GM12878 (cell line): ENCODE data around the gene PGAM1. TPM values are rescaled to one million over a fixed set of nuclear protein-coding genes. Genes with fewer than 3 reads are reported as not detected.

Experiments
- ATAC-seq: fragments of 200-7000 bp; cut with Tn5 transposase; 3 replicates; pipeline ENCODE4 v1.9.1; 2020; ENCODE audit warnings: mild to moderate bottlenecking, moderate library complexity
- BruUV-seq: library from RNA; stranded (reverse); fragments of 400-500 nt; replicated peaks from 2 replicates; lab custom pipeline; 2021; lab: Mats Ljungman, UMichigan
- CTCF ChIA-PET: fragments of 300-600 bp; sonication (Branson Sonifier 250); formaldehyde crosslinking; extraction: SDS; loops from one replicate; lab custom pipeline; 2021; ENCODE audit warnings: inconsistent platforms; lab: Yijun Ruan, JAX
- POLR2A ChIA-PET: fragments of 350-600 bp; formaldehyde crosslinking; extraction: SDS; loops from one replicate; lab custom pipeline; 2021; ENCODE audit warnings: inconsistent platforms; lab: Charles Lee
- RAD21 ChIA-PET: fragments of 300-600 bp; sonication (Branson Sonifier 250); formaldehyde crosslinking; loops from one replicate; lab custom pipeline; 2023; ENCODE audit warnings: antibody characterized with exemption; ENCODE audit not compliant: unreplicated experiment; lab: Charles Lee
- SMC1A ChIA-PET: fragments of 300-600 bp; sonication (Branson Sonifier 250); formaldehyde crosslinking; loops from one replicate; lab custom pipeline; 2023; ENCODE audit not compliant: unreplicated experiment, uncharacterized antibody; lab: Charles Lee
- DNase-seq: peaks from one replicate; pipeline ENCODE4 v3.0.0-alpha.2; 2011; ENCODE audit warnings: low read depth, low spot score
- FAIRE-seq: peaks from 3 replicates; lab custom pipeline; 2011; peaks lifted over from hg19 to GRCh38; lab: Jason Lieb, UNC
- H2AFZ ChIP-seq: 2 replicates; pipeline ENCODE4 v1.6.0; 2011; ENCODE audit warnings: low read depth, low read length, control low read depth; ENCODE audit not compliant: control insufficient read depth
- H3K27ac ChIP-seq: 2 replicates; pipeline ENCODE4 v1.5.1; 2011; ENCODE audit warnings: control low read depth; ENCODE audit not compliant: control insufficient read depth, insufficient read depth
- H3K27me3 ChIP-seq, 2 experiments: replicated peaks in 1 of 2; 2 replicates each; pipeline versions ENCODE4 v1.6.0 to v1.6.1; 2011; ENCODE audit warnings: low read length in 1 of 2; ENCODE audit not compliant: control insufficient read depth in 2 of 2, insufficient read depth in 2 of 2
- H3K36me3 ChIP-seq, 2 experiments: 2 replicates each; pipeline ENCODE4 v1.5.1; 2011; ENCODE audit warnings: low read length in 1 of 2; ENCODE audit not compliant: control insufficient read depth in 2 of 2, insufficient read depth in 2 of 2
- H3K4me1 ChIP-seq: 2 replicates; pipeline ENCODE4 v1.6.1; 2011; ENCODE audit warnings: mild to moderate bottlenecking, low read length, moderate library complexity, mixed read lengths; ENCODE audit not compliant: control insufficient read depth, insufficient read depth
- H3K4me2 ChIP-seq: 2 replicates; pipeline ENCODE4 v1.6.0; 2011; ENCODE audit warnings: control low read depth; ENCODE audit not compliant: control insufficient read depth, insufficient read depth
- H3K4me3 ChIP-seq: fragments of 200-600 bp; sonication (generic); 2 replicates; pipeline ENCODE4 v1.5.1; 2016
- H3K79me2 ChIP-seq: 2 replicates; pipeline ENCODE4 v1.6.0; 2011; ENCODE audit warnings: low read length; ENCODE audit not compliant: control insufficient read depth, insufficient read depth
- H3K9ac ChIP-seq: 2 replicates; pipeline ENCODE4 v1.8.0; 2011; ENCODE audit warnings: low read length, control low read depth, mixed read lengths; ENCODE audit not compliant: control insufficient read depth, insufficient read depth
- H3K9me3 ChIP-seq: replicated peaks from 3 replicates; pipeline ENCODE4 v1.5.1; 2011; ENCODE audit warnings: mild to moderate bottlenecking, low read length; ENCODE audit not compliant: control insufficient read depth, insufficient read depth
- H4K20me1 ChIP-seq: 2 replicates; pipeline ENCODE4 v1.6.0; 2011; ENCODE audit not compliant: control insufficient read depth, insufficient read depth
- BHLHE40 ChIP-seq, 2 experiments: fragments of 450-650 bp in 1 of 2; IDR thresholded peaks; 2 replicates each; pipeline ENCODE4 v1.6.1; 2011 to 2017; ENCODE audit warnings: low read depth in 2 of 2, borderline replicate concordance in 1 of 2, improper control_type of control experiment in 1 of 2, low read length in 1 of 2, mild to moderate bottlenecking in 1 of 2
- CHD2 ChIP-seq: IDR thresholded peaks from 2 replicates; pipeline ENCODE4 v1.6.1; 2011; ENCODE audit warnings: low read depth, low read length, improper control_type of control experiment, borderline replicate concordance
- DPF2 ChIP-seq: fragments of 450-650 bp; IDR thresholded peaks from 2 replicates; pipeline ENCODE4 v1.6.1; 2017; ENCODE audit warnings: mild to moderate bottlenecking
- ETV6 ChIP-seq, 2 experiments: fragments of 450-650 bp in 1 of 2; IDR thresholded peaks in 1 of 2; conservative IDR thresholded peaks in 1 of 2; 2 replicates each; pipeline ENCODE4 v1.6.1; 2014; ENCODE audit warnings: antibody characterized with exemption in 1 of 2, borderline replicate concordance in 1 of 2, low read depth in 1 of 2, mild to moderate bottlenecking in 1 of 2, moderate library complexity in 1 of 2
- FOXK2 ChIP-seq: fragments of 450-650 bp; IDR thresholded peaks from 2 replicates; pipeline ENCODE4 v1.6.1; 2017; ENCODE audit warnings: mild to moderate bottlenecking, moderate library complexity
- HDGF ChIP-seq: fragments of 450-650 bp; IDR thresholded peaks from 2 replicates; pipeline ENCODE4 v1.6.1; 2016; ENCODE audit warnings: antibody characterized with exemption
- IRF4 ChIP-seq: IDR thresholded peaks from 2 replicates; pipeline ENCODE4 v1.6.1; 2011; ENCODE audit warnings: low read depth, low read length
- MEF2A ChIP-seq: IDR thresholded peaks from 2 replicates; pipeline ENCODE4 v1.6.1; 2011; ENCODE audit warnings: low read depth, mild to moderate bottlenecking, low read length, moderate library complexity; ENCODE audit not compliant: insufficient read depth
- PML ChIP-seq: IDR thresholded peaks from 2 replicates; pipeline ENCODE4 v1.6.1; 2012; ENCODE audit warnings: low read length, inconsistent platforms
- RCOR1 ChIP-seq: conservative IDR thresholded peaks from 2 replicates; pipeline ENCODE4 v1.6.1; 2012; ENCODE audit warnings: low read depth, low read length, improper control_type of control experiment
- RUNX3 ChIP-seq: IDR thresholded peaks from 2 replicates; pipeline ENCODE4 v1.6.1; 2012; ENCODE audit warnings: low read length, inconsistent platforms
- SIX5 ChIP-seq: IDR thresholded peaks from 2 replicates; pipeline ENCODE4 v1.6.1; 2011; ENCODE audit warnings: mild to moderate bottlenecking, low read depth, low read length, moderate library complexity; ENCODE audit not compliant: severe bottlenecking
- SMC3 ChIP-seq: IDR thresholded peaks from 2 replicates; pipeline ENCODE4 v1.6.1; 2011; ENCODE audit warnings: low read length, improper control_type of control experiment, borderline replicate concordance
- SRF ChIP-seq, 2 experiments: IDR thresholded peaks; 2 replicates each; pipeline ENCODE4 v1.6.1; 2011; ENCODE audit warnings: low read depth in 2 of 2, low read length in 2 of 2, mild to moderate bottlenecking in 1 of 2, moderate library complexity in 1 of 2
- YY1 ChIP-seq: IDR thresholded peaks from 2 replicates; pipeline ENCODE4 v1.6.1; 2011; ENCODE audit warnings: low read depth, mild to moderate bottlenecking, low read length
- ZSCAN29 ChIP-seq: fragments of 450-650 bp; IDR thresholded peaks from 2 replicates; pipeline ENCODE4 v1.6.1; 2017; ENCODE audit warnings: mild to moderate bottlenecking, moderate library complexity
- WGBS: methylation state at CpG from one replicate; pipeline ENCODE4 v1.1.6; 2016; ENCODE audit warnings: low lambda C conversion rate; ENCODE audit not compliant: insufficient replicate concordance, insufficient coverage; ENCODE audit errors: missing lambda C conversion rate; 5-methylcytosine and 5-hydroxymethylcytosine counted together
- in situ Hi-C: fragments of 300-500 bp; cut with MboI; formaldehyde crosslinking; loops from 9 replicates; pipeline ENCODE4 v1.14.3; 2018; ENCODE audit warnings: mixed read lengths
- intact Hi-C: fragments of 100-400 bp; cut with micrococcal nuclease; formaldehyde crosslinking; loops from one replicate; pipeline ENCODE4 v1.14.2; 2022; ENCODE audit not compliant: unreplicated experiment
- polyA plus RNA-seq, 11 experiments: library from polyadenylated mRNA; depleted of rRNA in 4 of 11; unstranded in 6 of 11; stranded (reverse) in 5 of 11; fragments of >200 nt; fragmentation: Nextera tagmentation in 4 of 11; fragmentation: Illumina TruSeq in 1 of 11; extraction: Ambion mirVana in 4 of 11; extraction: Trizol in 1 of 11; gene quantifications; 1 replicate in 1 of 11; 2 replicates in 10 of 11; pipeline versions ENCODE4 v1.2.1 to v1.2.3, GENCODE V29; 2011 to 2016; ENCODE audit warnings: inconsistent platforms in 2 of 11, missing spikeins in 2 of 11, low read depth in 1 of 11
- total RNA-seq, 4 experiments: library from RNA; depleted of rRNA in 3 of 4; stranded (reverse); fragments of >200 nt in 3 of 4; fragmentation: Illumina TruSeq in 1 of 4; extraction: Trizol in 1 of 4; gene quantifications; 2 replicates each; pipeline versions ENCODE4 v1.2.1 to v1.2.3, GENCODE V29; 2013 to 2021
- TF ChIP-seq, protein P1 (sequence below): IDR thresholded peaks from 2 replicates; pipeline ENCODE4 v1.6.1; 2011; ENCODE audit warnings: low read depth, mild to moderate bottlenecking, low read length, moderate library complexity, borderline replicate concordance; ENCODE audit errors: extremely low read depth
- TF ChIP-seq, protein P2 (sequence below): fragments of 450-650 bp; IDR thresholded peaks from 2 replicates; pipeline ENCODE4 v1.6.1; 2018; ENCODE audit warnings: mild to moderate bottlenecking, low read depth, moderate library complexity; ENCODE audit not compliant: partially characterized antibody
- TF ChIP-seq, protein P3 (sequence below): fragments of 450-650 bp; IDR thresholded peaks from 2 replicates; pipeline ENCODE4 v1.6.1; 2016; ENCODE audit warnings: mild to moderate bottlenecking

PGAM1 gene
- total and polyA plus RNA-seq, 10 of the 15 experiments (the other 5 are each of a cell fraction or from before 2014, with no cell fraction given) = 115 to 1,362 (median 744) TPM

DNA sequence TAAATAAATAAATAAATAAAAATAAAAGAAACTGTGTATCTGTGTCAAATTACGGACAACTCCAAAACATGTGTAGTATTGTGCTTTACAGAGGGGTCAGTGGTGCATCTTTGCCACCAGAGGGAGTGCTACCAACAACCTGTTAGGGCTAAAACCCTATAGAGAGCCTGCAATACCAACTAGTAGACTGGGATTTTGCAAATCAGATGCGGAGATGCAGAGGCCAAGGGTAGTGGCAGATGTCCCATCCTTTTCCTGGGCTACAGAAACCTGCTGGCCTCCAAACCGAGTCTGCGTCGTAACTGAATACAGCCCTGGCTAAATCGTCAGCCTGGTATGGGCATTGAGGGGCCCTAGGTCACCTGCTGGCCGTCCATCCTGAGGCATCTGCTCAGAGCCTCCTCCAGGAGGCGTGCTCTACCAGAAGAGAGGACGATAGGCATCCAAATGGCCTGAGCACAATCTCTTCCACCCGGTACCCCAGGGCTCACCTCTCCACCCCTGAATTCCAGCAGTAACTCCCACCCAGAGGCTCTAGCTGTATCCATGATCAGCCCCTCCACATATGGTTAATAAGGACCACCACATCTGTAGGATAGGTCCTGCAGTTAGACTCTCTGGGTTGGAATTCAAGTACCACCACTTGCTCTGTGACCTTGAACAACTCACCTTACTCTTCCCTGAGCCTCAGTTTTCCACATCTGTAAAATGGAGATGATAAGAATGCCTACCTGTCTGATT is 18.6 kb upstream of the PGAM1 start:
- DNase-seq = no peak
- no peaks in the 10 kb centered on the region for H3K9me3 ChIP-seq
- H3K27me3 ChIP-seq = no peaks in the 10 kb centered on the region
- no peak overlapping the region for H3K27ac ChIP-seq
- no peaks in the 10 kb centered on the region for H3K36me3 ChIP-seq
- in situ Hi-C loops (no loop called here), intact Hi-C loops (loop anchor here (1.0 to 2.0 kb wide), 4 partner anchors 19 to 205 kb away; partner anchors contain the start of genes EXOSC1, PGAM1 and ZDHHC16)
- FAIRE-seq = peak; percentile 81
- no peaks in the 10 kb centered on the region for H3K4me1 ChIP-seq
- H4K20me1 ChIP-seq = no peaks in the 10 kb centered on the region
- ChIA-PET SMC1A (interaction anchor here (0.6 to 1.2 kb wide), 3 partner anchors 12 to 22 kb away, joined by 3 to 4 read pairs (median 3); no protein-coding TSS in a partner anchor), POLR2A (no interaction called here), CTCF (interaction anchor here (0.7 to 2.9 kb wide), 10 partner anchors 15 to 205 kb away, joined by 3 to 27 read pairs (median 6); no protein-coding TSS in a partner anchor), RAD21 (interaction anchor here (0.8 to 1.9 kb wide), 6 partner anchors 18 to 147 kb away, joined by 3 to 4 read pairs (median 4); no protein-coding TSS in a partner anchor)
- no peak overlapping the region for H3K9ac ChIP-seq
- peak overlapping the region; percentile 68 for H3K4me2 ChIP-seq
- H3K4me3 ChIP-seq = no peak overlapping the region
- 1% methylated on average over 10 of the region's 10 CpGs for WGBS
- H3K79me2 ChIP-seq = no peaks in the 10 kb centered on the region
- peak overlapping the region; percentile 86 for H2AFZ ChIP-seq
- no TSS peak for BruUV-seq
- ATAC-seq = peak; percentile 99
- TF ChIP-seq CHD2 = 0 out of 2 replicates have a peak, but pooled peaks have one; percentile 31
- TF ChIP-seq, protein P1, sequence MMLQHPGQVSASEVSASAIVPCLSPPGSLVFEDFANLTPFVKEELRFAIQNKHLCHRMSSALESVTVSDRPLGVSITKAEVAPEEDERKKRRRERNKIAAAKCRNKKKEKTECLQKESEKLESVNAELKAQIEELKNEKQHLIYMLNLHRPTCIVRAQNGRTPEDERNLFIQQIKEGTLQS = 0 out of 2 replicates have a peak, but pooled peaks have one; percentile 13
- TF ChIP-seq IRF4 = no peak
- TF ChIP-seq, protein P2, sequence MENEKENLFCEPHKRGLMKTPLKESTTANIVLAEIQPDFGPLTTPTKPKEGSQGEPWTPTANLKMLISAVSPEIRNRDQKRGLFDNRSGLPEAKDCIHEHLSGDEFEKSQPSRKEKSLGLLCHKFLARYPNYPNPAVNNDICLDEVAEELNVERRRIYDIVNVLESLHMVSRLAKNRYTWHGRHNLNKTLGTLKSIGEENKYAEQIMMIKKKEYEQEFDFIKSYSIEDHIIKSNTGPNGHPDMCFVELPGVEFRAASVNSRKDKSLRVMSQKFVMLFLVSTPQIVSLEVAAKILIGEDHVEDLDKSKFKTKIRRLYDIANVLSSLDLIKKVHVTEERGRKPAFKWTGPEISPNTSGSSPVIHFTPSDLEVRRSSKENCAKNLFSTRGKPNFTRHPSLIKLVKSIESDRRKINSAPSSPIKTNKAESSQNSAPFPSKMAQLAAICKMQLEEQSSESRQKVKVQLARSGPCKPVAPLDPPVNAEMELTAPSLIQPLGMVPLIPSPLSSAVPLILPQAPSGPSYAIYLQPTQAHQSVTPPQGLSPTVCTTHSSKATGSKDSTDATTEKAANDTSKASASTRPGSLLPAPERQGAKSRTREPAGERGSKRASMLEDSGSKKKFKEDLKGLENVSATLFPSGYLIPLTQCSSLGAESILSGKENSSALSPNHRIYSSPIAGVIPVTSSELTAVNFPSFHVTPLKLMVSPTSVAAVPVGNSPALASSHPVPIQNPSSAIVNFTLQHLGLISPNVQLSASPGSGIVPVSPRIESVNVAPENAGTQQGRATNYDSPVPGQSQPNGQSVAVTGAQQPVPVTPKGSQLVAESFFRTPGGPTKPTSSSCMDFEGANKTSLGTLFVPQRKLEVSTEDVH = no peak
- no peak for TF ChIP-seq FOXK2
- TF ChIP-seq MEF2A = 0 out of 2 replicates have a peak, but pooled peaks have one; percentile 10
- TF ChIP-seq SRF (IDR thresholded peaks at IDR 0.05; ENCODE audit: low read depth in 2 of 2, low read length in 2 of 2) = peak in 1 of 2 experiments; percentile 40; a peak in 1 of 4 replicates
- TF ChIP-seq BHLHE40 (IDR thresholded peaks at IDR 0.05; ENCODE audit: borderline replicate concordance in 1 of 2, low read depth in 2 of 2, low read length in 1 of 2) = peak; percentile 31 to 58; a peak in 1 of 4 replicates
- TF ChIP-seq RCOR1 = no peak
- no peak for TF ChIP-seq ZSCAN29
- 0 out of 2 replicates have a peak, but pooled peaks have one; percentile 25 for TF ChIP-seq RUNX3
- TF ChIP-seq, protein P3, sequence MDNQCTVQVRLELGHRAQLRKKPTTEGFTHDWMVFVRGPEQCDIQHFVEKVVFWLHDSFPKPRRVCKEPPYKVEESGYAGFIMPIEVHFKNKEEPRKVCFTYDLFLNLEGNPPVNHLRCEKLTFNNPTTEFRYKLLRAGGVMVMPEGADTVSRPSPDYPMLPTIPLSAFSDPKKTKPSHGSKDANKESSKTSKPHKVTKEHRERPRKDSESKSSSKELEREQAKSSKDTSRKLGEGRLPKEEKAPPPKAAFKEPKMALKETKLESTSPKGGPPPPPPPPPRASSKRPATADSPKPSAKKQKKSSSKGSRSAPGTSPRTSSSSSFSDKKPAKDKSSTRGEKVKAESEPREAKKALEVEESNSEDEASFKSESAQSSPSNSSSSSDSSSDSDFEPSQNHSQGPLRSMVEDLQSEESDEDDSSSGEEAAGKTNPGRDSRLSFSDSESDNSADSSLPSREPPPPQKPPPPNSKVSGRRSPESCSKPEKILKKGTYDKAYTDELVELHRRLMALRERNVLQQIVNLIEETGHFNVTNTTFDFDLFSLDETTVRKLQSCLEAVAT = no peak
- TF ChIP-seq DPF2 = no peak
- no peak for TF ChIP-seq HDGF
- no peak for TF ChIP-seq ETV6 (conservative IDR thresholded peaks at IDR 0.05 in 1 of 2, IDR thresholded peaks at IDR 0.05 in 1 of 2; ENCODE audit: borderline replicate concordance in 1 of 2, low read depth in 1 of 2)
- TF ChIP-seq SMC3 = peak; percentile 57; the same call in 1 of the 2 replicates
- no peak for TF ChIP-seq SIX5
- TF ChIP-seq PML = no peak
- TF ChIP-seq YY1 = peak; percentile 41; the same call in 1 of the 2 replicates
